Esophagus muscularis mucosa (tissue), 4 donors: ENCODE data around the gene OR14A16.

ENCODE experiments used
- CTCF ChIP-seq, 3 experiments: fragments of 200-600 bp in 2 of 3; fragments of 450-650 bp in 1 of 3; sonication (generic) in 2 of 3; IDR thresholded peaks; one replicate each; pipeline ENCODE4 v1.5.1; 2017 to 2019; ENCODE audit warnings: antibody characterized with exemption in 3 of 3, mild to moderate bottlenecking in 2 of 3, moderate library complexity in 1 of 3
- EP300 ChIP-seq: sonication (generic); formaldehyde crosslinking; IDR thresholded peaks from one replicate; pipeline ENCODE4 v1.6.1; 2017; ENCODE audit warnings: antibody characterized with exemption
- POLR2A ChIP-seq: fragments of 450-650 bp; IDR thresholded peaks from one replicate; pipeline ENCODE4 v1.6.1; 2017; ENCODE audit warnings: antibody characterized with exemption, moderate library complexity, mild to moderate bottlenecking, low read depth
- POLR2AphosphoS5 ChIP-seq, 2 donors: sonication (generic); formaldehyde crosslinking; IDR thresholded peaks; one replicate each; pipeline ENCODE4 v1.6.1; 2017; ENCODE audit warnings: antibody characterized with exemption in 2 of 2

GRCh38 chr1:247797518-247797917 lies 26.4 kb downstream of the OR14A16 start:
- no peak for TF ChIP-seq CTCF (IDR thresholded peaks at IDR 0.05)
- no peak for TF ChIP-seq EP300
- TF ChIP-seq POLR2A, result no peak
- no peak for TF ChIP-seq POLR2AphosphoS5 (IDR thresholded peaks at IDR 0.05)
